GM12873 (cell line): ENCODE results near the gene SOSTDC1.
A peak's percentile ranks its signal among the peaks of the same experiment; 100 is the strongest.

Experiments
- TF ChIP-seq, protein P1 (sequence below): IDR thresholded peaks from 2 replicates; pipeline ENCODE4 v1.5.1; 2012; ENCODE audit warnings: low read depth, mild to moderate bottlenecking, moderate library complexity, low read length, control low read depth; ENCODE audit not compliant: insufficient read depth; ENCODE audit errors: missing control alignments

SOSTDC1 gene

DNA sequence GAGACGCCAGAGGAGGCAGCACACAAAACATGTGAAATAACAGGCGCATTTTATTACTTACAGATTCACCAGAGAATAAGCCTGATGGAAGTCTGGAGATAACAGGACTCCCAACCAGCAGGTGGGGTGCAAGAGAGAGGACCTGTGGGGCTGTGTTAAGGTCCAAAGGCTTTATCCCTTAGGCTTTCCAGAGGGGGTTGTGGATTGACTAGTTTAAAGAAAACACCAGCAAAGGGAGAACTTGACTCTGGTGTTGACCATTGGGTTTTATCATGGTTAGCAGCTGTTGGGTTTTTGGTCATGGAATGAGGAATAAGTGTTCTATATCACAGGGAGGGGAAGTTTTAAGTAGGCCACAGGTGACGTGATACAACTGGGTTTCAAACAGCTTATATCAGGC lies 42.6 kb downstream of the SOSTDC1 start:
- TF ChIP-seq, protein P1, sequence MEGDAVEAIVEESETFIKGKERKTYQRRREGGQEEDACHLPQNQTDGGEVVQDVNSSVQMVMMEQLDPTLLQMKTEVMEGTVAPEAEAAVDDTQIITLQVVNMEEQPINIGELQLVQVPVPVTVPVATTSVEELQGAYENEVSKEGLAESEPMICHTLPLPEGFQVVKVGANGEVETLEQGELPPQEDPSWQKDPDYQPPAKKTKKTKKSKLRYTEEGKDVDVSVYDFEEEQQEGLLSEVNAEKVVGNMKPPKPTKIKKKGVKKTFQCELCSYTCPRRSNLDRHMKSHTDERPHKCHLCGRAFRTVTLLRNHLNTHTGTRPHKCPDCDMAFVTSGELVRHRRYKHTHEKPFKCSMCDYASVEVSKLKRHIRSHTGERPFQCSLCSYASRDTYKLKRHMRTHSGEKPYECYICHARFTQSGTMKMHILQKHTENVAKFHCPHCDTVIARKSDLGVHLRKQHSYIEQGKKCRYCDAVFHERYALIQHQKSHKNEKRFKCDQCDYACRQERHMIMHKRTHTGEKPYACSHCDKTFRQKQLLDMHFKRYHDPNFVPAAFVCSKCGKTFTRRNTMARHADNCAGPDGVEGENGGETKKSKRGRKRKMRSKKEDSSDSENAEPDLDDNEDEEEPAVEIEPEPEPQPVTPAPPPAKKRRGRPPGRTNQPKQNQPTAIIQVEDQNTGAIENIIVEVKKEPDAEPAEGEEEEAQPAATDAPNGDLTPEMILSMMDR = no peak

DNA sequence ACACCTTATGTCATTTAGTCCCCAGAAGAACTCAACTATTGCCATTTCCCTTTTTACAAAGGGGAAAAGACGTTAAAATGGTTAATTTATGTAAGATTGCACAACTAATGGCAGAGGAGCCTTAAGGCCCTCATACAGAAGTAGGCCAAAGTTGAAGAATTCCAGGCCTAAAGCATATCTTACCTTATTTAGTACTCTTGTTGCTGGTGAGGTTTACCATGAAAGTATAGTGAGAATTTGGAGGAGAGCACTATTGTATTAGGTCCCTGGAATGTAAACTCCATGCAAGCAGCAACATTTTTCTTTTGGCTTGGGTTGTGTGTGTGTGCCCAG lies 43.5 kb downstream of the SOSTDC1 start:
- TF ChIP-seq, protein P1 = no peak

DNA sequence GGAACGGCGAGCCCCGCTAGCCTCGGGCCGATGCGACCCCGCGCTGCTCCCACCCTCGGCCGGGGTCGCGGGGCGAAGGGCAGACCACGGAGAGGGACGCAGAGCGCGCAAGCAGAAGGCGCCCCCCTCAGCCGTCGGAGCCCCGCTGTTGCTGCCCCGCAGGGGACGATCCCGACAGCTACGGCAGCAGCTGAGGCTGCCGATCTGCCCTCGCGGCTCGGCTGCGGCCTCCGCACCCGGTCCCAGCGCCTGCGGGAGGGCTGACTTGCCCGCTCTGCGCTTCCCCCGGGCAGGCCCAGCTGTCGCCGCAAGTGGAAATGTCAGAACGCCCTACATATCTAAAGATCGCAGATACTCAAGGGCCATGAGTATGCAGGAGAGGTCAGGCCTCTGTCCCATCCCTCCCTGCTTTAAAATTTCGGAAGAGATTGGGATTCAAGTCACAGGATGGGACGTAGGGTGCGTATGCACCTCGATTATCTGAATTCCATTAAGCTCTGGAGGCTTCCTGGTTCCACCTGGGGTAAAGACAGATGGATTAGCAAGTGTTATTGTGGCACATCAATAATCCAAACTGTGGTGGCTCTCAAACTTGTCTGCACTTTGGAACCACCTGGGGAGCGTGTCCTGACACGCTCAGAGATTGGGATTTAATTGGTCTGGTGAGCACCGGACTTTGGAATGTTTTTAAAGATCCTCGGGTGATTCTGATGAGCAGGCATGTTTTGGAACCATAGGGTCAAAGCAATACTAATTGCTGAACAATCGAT lies 44.0 kb downstream of the SOSTDC1 start, which contains the start of gene CRPPA:
TSS of gene CRPPA (minus strand) at position 206 of the 770 bp plus-strand sequence. CDS start 216 bp downstream, outside the sequence.
- TF ChIP-seq, protein P1 = no peak

DNA sequence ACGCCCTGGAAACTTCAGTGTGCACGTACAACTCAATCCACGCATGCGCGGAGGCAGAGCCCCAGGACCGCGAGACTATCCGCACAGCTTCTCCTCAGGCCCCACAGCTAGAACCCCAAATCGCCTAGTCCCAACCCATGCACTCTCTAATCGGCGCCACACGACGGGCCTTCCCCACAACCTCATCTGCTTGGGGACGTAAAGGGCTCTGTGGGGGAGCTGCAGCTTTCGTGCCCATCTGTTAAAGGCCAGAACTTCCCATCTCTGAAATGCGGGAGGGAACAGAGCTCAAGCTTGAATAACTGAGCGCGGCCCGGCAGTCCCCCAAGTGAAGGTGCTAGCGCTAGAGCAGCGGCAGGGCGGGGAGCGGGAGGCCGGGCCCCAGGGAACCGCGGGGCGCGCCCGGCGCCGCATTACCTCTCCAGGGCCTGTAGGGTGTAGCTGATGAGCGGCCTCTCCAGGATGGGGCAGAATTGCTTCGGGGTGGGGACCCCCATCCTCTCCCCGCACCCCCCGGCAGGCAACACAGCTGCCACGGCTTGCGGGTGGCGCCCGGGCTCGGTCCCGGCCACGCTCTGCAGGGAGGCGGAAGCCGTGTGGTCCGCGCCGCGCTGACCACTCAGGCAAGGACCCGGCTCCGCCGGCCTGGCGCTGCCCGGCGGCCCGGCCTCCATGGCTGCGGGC lies 44.7 kb downstream of the SOSTDC1 start:
- TF ChIP-seq, protein P1 = peak; percentile 14

DNA sequence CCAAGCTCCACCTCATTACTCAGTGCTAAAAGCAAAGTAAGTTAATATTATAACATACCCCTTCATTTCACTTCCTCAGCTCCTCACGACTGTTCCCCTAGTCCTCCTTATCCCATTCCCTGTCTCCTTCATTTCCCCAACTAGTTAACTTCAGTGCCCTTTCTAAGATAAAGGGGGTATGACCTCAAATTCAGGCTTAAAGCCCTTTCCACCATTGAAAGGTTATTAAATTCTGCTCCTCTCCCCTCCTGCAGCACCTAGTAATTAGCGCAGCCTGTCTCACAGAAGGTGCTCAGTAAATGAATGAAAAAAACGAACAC lies 45.2 kb downstream of the SOSTDC1 start:
- TF ChIP-seq, protein P1 = no peak

DNA sequence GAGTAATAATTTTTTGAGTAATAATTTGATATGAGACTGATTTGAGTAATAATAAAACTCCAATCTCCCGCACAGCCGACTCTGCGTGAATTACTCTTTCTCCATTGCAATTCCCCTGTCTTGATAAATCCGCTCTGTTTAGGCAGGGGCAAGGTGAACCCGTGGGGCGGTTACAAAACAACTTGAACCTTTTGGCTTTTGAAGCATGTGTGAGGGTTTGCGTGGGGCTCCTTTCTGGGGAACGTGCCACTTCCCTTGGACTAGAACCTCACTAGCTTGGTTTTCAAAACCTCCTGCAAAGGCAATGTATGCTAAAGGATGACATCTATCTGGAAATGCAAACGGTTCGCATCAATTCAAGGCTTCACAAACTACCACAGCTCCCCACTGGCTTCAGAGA lies 45.7 kb downstream of the SOSTDC1 start:
- TF ChIP-seq, protein P1 = no peak

DNA sequence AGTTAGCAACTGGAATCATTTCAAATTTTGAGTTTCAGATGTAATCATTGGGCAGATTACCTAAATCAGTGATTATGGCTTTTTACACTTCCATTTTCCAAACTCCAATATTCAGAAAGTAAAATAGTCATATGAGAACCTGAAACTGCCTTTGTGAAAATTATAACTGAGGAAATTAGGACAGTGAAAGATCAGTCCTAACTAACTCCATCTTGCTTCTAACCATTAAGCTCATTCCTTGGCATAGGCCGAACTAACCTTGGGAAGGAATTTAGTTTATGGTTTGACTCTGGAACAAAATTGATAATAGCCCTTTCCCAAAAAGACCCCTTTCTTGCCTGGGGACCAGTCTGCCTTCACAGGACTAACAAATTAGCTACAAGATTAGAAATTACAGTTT lies 46.4 kb downstream of the SOSTDC1 start:
- TF ChIP-seq, protein P1 = no peak
